NCI-H510A treated with DMSO at 0.1 percent for 48 hours (cell line): ENCODE results near the gene TULP4.
"Not testable (repeated sequence)": the region's sequence is repeated elsewhere in the genome, so short reads cannot be mapped to it uniquely, and the experiment has no call there.

ENCODE experiments used
- DNase-seq: peaks from one replicate; lab custom pipeline; 2025; lab: John Stamatoyannopoulos, UW

TULP4 gene

DNA sequence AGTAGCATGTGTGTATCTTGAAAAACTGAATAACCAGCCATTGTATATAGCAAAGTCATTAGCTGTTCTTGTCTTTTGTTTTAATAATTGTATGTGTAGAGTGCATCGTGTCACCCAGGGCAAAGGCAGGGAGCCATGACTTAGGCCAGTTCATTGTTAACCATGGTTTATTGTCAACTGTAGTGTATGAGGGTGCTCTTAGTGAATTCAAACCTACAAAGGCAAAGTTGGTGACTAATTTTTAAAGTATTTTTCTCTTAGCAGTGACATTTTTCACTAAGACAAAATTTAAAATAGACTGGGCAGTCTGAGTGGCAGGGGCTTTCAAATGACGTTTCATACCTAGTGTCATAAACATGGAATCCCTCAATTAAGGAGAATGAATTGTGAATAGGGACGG lies 79.0 kb downstream of the TULP4 start:
- DNase-seq: no peak

DNA sequence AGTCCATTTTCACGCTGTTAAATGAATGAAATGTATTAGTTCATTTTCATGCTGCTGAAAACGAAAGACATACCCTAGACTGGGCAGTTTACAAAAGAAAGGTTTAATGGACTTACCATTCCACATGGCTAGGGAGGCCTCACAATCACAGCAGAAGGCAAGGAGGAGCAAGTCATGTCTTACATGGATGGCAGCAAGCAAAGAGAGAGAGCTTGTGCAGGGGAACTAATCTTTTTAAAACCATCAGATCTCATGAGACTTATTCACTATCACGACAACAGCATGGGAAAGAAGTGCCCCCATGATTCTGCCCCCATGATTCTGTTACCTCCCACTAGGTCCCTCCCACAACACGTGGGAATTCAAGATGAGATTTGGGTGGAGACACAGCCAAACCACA lies 79.7 kb downstream of the TULP4 start:
- DNase-seq: not testable (repeated sequence)

DNA sequence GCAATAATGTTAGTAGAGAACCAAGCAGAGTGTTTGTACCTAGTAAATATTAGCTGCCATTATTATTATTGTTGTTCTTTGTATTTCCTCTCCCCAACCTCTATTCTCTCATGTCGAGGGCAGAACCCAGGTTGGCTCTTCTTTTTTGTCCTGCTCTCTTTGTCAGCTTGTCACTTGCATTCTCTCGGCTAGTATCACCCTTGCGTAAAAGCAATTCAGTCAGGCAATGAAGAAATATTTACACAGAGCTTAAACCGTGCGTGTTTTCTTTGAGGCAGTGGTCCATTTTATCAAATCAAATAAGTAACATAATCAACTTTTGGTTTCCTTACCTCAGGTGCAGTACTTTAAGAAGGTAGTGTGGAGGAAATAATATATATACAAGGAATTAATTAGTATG lies 83.9 kb downstream of the TULP4 start:
- DNase-seq: peak; percentile 61

DNA sequence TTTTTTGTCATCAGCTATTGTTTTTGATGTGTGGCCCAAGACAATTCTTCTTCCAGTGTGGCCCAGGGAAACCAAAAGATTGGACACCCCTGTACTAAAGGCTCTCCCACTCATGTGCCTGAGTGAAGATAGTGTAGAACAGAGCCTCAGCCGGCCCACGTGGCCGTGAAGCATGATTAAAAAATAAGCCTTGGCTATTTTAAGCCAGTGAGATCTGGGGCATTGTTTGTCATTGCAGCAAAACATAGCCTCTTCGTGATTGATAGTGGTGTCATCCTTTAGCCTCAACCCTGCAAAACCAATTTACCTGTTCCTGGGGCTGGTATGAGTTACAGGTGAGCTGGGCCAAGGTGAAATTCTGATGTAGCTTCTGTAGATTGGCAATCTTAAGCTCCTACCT lies 85.3 kb downstream of the TULP4 start:
- DNase-seq: no peak

DNA sequence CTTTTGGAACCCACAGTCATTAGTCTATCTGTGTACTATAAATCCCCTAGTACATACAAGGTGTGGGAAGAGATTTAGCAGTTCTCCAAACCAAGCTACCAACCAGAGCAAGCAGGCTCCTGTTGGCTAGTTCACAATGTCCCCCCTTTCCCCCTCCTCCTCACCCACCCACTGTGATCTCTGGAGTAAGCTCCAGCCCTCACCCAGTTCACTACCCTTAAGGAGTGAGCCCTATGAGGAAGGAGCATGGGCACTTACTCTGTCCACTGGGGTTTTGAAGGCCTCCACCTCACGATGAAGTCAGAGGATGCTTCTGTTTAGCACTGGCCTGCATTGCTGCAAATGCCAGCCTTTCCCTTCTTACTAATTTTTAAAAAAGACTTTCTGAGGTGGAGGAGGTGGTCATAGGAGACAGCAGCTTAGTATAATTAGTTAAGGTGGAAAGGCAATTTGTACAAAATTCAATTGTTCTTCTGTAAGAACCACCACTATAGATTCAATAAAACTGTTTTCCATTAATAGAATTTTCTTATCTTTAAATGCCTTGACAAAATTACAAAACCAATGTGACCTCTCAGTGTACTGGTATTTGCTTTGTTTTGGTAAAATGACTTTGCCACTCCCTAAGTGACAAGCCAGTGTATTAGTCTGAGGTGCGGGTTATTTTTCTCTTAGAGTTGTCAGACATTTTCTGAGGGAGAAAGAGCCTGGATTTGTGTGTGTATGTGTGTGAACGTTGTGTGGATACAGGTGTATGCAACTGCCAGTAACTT lies 86.2 kb downstream of the TULP4 start:
- no peak for DNase-seq

DNA sequence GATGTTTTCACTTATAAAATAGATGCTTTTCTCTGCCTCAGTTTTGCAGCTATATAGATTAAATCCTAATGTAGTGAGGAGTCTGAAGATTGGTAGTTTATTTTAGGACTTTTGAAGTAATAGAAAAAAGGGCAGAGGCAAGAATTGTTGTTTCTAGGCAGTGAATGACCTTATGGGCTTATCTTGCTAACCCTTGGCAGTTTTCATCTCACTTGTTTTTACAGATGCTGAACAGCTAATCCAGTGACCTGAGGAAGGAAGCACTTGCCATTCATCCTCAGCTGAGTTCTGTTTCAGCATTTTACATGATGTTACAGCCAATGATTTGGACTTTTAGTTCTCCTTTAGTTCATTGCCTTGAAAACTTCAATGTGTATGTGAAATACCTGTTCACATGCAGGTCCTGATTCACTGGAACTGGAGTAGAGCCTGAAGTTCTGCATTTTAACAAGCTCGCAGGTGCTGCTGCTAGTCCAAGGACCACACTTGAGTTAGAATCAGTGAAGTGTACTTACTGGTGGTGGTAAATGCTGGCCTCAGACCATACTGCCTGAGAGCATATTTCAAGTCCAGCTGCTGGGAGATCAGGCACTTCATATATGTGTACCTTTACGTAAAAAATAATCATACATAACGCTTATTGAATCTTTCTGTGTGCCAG lies 86.9 kb downstream of the TULP4 start:
- DNase-seq: peak; percentile 43

DNA sequence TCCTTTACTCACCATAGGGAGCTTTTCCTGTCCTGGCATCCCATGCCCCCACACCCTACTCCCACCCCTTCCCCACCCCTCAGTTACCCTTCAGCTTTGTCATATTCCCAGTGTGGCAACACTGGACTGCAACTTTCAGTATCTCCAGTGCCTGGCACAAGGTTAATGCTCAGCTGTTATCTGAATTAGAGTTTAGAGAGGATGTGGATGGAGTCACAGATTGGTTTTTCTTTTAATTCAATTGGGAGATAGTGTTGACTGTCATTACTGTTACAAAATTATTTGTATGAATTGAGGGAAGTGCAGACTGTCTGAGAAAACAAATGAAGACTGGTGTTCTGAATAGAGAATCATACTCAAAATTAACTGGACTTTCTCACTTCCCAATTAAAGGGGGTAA lies 89.9 kb downstream of the TULP4 start:
- DNase-seq: no peak

DNA sequence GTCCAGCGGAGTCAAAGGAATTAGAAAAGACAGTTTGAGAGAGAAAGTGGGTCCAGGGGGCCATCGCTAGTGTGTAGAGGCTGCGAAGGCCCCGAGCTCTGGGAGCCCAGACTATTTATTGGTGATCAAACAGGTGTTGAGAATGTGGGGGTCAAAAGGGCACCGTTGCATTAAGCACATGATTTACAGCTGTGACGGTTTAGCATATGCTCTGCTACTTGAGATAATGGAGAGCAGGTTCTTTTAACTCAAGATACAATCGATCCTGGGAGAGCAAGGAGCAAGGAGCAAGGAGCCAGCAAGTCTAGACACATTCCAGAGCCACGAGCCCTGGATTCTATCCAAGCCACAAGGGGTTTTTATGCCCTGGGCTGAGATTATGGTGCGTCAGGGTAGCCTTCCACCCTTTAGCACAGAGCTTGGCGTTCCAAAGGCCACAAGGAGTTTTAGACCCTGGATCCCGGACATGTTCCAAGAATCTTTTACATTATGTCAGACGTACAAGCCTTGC lies 93.1 kb downstream of the TULP4 start:
- DNase-seq: not testable (repeated sequence)

DNA sequence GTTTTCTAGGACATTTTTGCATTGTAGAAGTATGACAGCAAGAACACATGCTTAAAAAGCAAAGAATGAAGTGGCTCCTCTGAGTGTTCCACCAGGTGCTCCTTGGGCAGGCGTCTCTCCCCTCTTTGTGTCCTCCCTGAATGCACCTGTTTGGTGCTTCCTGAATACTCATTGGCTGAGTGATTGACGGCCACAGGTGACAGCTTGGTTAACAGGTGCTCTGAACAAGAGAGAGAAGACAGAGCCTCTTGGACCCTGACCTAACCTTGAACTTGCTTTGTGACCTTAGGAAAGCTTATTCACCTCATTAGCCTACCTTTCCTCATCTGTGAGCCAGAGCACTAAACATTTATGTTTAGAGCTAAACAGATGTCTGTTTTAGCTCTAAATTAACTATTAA lies 93.7 kb downstream of the TULP4 start:
- DNase-seq: peak; percentile 50

DNA sequence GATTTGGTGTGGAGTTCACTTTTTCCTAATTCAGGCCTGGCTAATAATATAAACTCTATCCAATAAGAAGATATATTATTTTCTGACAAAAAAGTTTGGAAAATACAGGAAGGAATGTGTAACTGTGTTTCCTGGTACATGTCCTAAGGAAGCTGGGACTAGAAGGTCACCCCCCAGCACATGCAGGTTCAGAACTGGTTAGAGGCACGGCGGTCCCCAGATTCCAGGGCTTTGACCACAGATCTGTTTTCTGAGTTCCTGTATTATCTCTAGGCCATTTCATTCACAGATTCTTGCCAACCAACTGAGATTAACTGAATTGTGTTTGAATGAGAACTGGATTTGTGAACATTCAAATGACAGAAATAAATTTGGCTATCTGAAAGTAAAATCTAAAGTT lies 94.5 kb downstream of the TULP4 start:
- DNase-seq: no peak

DNA sequence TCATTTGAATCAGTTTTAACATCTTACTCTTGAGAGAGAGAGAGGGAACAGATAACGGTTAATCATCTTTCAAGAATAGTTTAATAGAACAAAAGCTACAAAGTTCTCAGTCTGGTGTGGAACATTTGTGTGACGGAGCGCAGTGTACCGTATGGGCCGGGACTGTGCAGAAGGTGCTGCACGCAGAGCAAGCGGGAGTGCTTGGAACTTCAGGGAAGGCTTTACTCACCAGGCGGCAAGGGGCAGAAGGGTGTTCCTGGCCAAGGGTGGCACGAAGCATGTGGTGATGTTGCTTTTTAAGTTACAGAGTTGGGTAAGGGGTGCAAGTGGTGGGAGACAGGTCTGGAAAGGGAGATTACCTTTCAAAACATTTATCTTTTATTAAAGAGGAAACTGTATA lies 95.7 kb downstream of the TULP4 start:
- DNase-seq: no peak

DNA sequence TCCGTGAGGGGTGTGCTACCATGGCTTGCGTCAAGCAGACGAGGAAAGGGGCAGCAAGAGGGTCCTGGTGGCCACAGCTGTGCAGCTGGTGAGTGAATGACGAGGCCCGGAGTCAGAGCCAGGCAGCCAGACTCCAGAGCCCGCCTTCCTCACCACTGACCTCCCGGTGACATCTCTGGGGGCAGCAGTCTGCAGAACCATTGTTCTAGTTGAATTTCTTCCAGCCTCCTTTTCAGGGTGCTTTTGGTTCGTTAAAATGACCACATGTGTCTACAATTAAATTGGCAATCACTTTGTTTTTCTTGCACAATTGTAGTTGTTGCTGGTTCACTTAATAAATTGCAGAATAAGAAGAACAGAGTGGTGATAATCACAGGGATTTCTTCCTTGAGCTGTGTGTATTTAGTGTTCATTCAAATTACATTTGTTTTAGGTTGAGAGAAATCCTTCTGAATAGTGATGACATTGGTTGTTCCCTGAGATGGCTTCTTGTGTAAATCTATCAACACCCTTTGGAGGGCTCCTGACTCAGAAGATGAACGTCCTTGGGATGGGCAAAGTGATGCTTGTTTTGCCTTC lies 96.4 kb downstream of the TULP4 start:
- DNase-seq: no peak

DNA sequence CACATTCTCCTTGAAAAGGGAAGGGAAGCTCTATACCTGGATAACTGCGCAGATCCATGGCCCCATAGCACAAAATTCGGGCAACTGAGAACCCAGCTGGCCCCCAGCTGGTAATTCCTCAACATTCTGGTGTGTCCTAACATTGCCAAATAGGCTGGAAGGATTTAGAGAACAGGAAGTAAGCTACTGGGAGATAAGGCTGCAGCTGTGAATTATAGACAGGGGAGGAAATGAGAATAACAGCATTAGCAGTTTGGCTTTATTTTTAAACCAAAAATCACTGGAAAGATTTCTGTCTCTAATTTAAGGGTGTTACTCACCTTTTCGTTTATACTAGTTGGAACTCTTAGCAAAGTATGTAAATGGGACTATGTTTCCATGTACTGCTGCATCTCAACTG lies 97.2 kb downstream of the TULP4 start:
- DNase-seq: no peak

DNA sequence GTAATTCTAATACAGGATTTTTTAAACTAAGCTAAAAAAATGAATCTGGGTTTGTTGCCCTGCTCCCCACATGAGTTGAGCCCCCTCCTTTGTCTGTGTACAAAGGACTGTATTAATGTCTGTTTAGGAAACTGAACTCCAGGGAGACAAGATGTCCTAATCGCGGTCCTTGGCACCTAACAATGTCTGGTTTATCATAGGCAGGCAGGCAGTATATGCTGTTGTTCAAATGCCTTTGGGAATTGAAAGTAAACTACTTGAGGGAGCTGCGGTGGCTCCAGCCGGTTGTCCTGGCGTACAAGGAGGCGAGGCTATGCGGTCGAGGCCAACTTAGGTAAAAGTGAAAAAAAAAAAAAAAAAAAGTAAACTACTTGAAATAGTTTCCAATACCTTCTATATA lies 98.5 kb downstream of the TULP4 start:
- DNase-seq: no peak

DNA sequence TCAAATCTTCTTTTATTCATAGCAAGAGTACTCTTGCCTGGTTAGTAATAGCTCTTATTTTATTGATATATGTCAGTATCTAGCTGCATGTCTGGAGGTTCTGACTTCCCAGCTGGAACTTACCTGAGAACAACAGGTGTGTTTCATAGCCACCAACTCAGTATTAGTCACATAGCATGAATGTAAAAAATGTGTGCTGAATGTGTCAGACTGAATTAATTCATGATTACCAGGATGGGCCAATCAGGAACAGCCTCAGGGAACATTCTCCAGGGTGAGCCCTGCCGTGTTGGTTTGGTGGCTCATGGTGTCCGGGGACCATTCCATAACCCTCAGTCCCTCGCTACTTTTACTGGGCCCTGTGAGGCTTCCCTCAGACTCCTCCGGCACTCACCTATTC lies 99.7 kb downstream of the TULP4 start:
- DNase-seq: no peak

DNA sequence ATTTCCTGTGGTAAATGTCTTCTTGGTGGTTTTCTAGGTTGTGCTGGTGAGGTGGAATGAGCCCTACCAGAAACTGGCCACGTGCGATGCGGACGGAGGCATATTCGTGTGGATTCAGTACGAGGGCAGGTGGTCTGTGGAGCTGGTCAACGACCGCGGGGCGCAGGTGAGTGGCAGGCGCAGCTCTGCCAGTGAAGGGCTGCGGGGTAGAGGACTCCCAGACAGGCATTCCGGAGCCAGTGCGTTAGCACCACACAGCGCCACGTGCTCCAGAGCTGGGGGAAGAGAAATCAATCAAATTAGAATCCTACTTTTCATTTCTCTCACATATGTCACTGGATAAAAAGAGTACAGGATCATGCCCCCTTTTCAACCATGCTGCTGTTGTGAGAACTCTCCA lies 100.8 kb downstream of the TULP4 start:
- DNase-seq: no peak

DNA sequence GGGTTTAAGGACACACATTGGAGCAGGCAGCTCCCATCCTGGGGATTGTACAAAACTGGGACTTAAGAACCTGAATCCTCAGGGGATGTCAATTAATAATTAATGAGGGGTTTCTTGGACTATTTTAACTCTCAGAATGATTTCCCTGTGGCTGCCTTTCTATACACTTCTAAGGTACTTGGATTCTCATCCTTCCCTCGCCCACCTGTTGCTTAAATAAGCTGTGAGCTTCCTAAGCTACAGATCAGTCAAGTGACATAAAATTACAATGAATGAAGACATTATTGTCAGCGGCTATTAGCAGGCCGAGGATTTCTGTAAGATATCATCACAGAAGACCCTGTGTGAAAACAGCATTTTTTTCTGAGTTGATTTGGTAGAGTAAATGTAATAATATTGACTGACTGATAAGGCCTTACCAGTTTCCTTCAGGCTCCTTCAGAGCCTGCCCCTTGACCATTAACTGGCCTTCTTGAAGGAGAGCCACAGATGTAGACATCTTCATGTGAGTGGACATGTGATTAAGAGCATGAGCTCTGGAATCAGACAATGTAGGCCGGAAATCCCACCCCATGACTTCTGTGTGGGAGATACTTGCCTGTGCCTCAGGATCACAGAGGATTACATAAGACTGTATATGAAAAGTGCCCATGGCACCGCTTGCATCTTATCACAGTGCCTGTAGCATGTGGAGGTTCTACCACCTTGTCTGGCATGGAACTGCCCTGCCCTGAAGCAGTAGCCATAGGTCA lies 101.7 kb downstream of the TULP4 start:
- no peak for DNase-seq

DNA sequence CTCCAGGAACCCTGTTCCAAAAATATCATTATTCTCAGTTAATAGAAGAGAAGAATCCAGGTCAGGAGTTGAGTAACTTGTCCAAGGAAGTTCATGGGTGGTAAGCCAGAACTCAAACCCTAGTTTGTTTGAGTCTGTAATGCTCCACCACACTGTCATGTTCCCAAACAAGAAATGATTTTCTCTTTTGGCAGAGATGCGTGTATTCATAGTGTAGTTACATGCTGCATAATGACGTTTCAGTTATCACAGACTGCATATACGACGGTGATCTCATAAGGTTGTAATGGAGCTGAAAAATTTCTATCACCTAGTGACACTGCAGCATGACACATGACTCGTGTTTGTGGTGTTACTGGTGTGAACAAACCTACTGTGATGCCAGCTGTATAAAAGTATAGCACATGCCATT lies 102.6 kb downstream of the TULP4 start:
- DNase-seq: no peak

DNA sequence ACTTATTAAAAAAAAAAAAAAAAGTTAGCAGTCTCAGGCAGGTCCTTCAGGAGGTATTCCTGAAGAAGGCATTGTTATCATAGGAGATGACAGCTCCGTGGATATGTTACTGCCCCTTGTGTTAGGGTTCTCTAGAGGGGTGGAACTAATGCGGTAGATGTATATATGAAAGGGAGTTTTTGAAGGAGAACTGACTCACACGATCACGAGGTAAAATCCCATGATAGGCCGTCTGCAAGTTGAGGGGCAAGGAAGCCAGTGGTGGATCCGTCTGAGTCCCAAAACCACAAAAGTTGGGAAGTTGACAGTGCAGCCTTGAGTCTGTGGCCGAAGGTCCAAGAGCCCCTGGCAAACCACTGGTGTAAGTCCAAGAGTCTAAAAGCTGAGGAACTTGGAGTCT lies 103.4 kb downstream of the TULP4 start:
- DNase-seq: no peak

DNA sequence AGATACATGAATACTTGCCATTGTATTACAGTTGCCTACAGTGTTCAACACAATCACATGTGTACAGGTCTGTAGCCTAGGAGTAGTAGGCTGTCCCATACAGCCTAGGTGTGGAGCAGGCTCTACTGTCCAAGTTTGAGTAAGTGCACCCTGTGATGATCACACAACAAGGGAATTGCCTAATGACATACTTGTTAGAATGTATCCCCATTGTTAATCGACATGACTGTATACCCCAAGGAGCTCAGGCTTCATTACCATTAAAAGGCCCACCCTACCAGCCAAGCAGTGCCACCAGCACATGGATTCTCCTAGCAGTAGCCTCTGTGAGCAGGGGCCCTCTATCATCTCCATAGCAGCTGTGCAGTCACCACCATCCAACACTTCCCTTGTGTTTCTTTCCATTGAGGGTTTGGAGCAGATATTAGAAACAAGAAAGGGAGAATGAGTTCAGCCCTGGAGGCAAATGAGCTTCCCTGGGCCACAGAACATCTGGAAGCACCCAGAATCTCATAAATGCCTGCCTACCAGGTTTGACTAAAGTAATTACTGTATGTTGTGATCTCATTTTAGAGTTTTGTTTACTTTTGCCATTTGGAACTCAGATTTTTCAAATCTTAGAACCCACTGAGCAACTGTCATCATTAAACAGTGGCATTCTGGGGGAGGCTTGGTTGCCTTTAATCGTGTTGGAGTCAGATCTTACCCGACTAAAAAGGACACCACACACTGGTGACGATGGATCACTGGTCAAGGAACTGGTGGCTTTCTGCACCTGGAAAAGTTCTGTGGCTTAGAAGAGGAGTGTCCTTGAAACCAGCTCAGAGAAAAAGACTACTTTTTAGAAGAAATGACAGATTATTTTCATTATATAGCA lies 104.9 kb downstream of the TULP4 start:
- DNase-seq: no peak

DNA sequence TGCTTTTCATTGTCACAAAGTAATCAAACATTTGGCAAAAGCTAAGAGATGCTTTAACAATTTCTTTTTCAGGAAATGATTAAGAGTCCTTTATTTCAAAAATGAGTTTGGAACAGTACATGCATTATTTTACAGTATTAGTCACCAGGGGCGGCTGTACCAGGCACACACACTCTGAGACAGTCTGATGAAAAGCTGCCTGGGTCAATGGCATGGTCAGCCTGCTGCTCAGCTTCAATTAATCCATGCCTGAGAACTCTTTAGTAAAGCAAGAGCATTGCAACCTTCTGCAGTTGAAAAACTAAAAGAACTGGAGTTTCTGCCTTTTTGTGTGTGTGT lies 105.5 kb downstream of the TULP4 start:
- no peak for DNase-seq

DNA sequence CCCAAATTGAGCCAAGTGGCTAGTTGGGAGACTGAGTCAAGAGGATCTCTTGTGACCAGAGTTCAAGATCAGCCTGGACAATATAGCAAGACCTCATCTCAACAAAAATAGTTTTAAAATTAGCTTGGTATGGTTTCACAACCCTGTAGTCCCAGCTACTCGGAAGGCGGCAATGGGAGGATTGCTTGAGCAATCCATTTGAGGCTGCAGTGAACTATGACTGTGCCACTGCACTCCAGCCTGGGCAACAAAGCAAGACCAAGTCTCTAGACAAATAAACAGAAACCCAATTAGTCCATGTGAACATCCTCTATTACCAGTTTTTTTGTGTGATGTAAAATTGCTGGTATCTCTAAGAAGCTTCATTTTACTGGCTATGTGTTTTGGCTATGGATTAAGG lies 106.2 kb downstream of the TULP4 start:
- no peak for DNase-seq
